ENCODE measurements around the gene CELF1. TPM values are rescaled to one million over a fixed set of nuclear protein-coding genes. Genes with fewer than 3 reads are reported as not detected.

CELF1 gene
- total RNA-seq, 4 donors from 2014 or later: 87.3 to 144 (median 111) TPM

DNA sequence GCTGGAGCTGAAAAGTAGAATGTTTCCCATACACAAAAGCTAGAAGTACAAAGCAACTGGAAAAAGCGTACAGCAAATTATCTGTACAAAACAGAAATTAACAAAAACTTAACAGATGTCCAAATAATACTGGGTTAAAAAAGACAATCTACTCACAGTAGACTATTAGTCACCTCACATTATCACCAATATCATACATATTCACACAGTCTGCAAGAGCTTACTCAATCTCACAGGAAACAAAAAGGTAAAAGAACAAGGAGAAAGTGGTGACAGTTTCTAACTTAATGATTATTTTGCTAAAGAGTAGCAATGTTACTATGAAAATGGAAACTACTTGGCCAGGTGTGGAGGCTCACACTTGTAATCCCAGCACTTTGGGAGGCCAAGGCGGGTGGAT, 11.9 kb downstream of the CELF1 start:
- 95 to 96% methylated on average over 2 of the region's 2 CpGs for WGBS, 2 donors
- no peak for TF ChIP-seq POLR2A (IDR thresholded peaks at IDR 0.05)
- TF ChIP-seq CTCF (IDR thresholded peaks at IDR 0.05): no peak
- intact Hi-C loops (cut with DNase I): no loop called here
- Histone ChIP-seq H3K4me1 (peaks cover 35 to 38% of the 10 kb centered on the region in 2 donors), H3K4me3 (replicated peaks in 1 of 3) (no peak overlapping the region), H3K27ac (no peak overlapping the region), H3K27me3 (no peaks in the 10 kb centered on the region), H3K9me3 (no peaks in the 10 kb centered on the region), H3K36me3 (no peaks in the 10 kb centered on the region)
- no peak for DNase-seq

DNA sequence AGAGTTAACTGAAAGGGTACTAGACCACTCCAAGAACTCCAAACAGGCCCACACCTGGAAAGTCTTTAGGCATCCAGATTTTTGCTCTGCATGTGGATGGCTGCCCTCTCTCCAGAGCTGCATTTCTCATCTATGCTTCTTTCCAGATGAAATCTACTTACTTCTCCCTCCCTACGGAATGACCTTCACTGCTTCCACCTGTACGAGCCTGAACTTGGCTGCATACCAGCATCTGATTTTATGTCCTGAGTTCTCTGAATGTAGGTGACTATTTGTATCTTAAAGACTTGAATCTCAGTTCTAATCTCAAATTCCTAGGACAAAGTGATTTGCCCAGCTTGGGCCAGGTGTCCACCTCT, 13.3 kb downstream of the CELF1 start:
- no peak for DNase-seq
- Histone ChIP-seq H3K9me3 (no peaks in the 10 kb centered on the region), H3K36me3 (no peaks in the 10 kb centered on the region), H3K27me3 (no peaks in the 10 kb centered on the region), H3K4me1 (peaks cover 35 to 38% of the 10 kb centered on the region in 2 donors), H3K4me3 (replicated peaks in 1 of 3) (no peak overlapping the region), H3K27ac (peak overlapping the region in 2 of 3 donors; percentile 19 to 54)
- TF ChIP-seq POLR2A (IDR thresholded peaks at IDR 0.05): no peak
- TF ChIP-seq CTCF (IDR thresholded peaks at IDR 0.05): no peak
- WGBS, 2 donors: 33 to 35% methylated on average over 2 of the region's 2 CpGs
- intact Hi-C loops (cut with DNase I): no loop called here

DNA sequence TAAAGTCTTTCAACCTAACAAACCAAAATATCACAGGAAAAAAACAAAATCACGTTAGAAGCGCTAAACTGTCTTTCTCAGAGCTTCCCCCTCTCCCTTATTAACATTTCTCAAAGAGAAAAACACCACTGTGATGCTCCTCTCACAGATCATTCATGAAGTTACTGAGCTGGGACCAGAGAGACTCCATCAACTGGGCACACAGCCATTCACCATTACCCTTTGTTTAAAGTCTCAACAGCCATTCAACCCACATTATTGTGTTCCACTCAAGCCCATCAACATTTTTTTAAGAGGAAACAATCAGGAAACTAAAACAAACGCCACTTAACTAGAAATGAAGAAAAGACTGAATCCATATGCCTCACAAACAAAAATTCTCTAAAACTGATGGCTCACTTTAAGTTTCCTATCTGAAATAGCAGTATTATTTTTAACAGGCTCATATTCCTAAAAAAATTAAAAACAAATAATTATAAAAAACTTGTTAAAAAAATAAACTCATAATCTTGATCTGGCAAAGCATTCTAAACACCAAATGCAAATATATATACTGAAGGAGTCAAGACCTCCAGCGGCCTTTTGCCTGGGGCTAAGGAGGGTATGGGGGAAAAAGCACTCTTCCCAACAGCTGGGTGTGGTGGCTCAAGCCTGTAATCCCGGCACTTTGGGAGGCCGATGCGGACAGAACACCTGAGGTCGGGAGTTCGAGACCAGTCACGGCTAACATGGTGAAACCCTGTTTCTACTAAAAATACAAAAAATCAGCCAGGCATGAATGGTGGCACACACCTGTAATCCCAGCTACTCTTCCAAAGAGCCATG, 14.0 kb downstream of the CELF1 start:
- peaks cover 35 to 43% of the 10 kb centered on the region in 2 donors for H3K4me1 ChIP-seq
- intact Hi-C loops (cut with DNase I): no loop called here
- no peak overlapping the region for H3K4me3 ChIP-seq (replicated peaks in 1 of 3)
- H3K27me3 ChIP-seq: no peaks in the 10 kb centered on the region
- peak overlapping the region in 2 of 3 donors; percentile 19 to 54 for H3K27ac ChIP-seq
- H3K36me3 ChIP-seq: no peaks in the 10 kb centered on the region
- peak; percentile 48 to 57 for DNase-seq
- H3K9me3 ChIP-seq: no peaks in the 10 kb centered on the region
- 38 to 46% methylated on average over 10 of the region's 10 CpGs for WGBS, 2 donors
- TF ChIP-seq CTCF (IDR thresholded peaks at IDR 0.05) (no peak), POLR2A (IDR thresholded peaks at IDR 0.05) (no peak)

- no peak overlapping the region for H3K27ac ChIP-seq
- no peaks in the 10 kb centered on the region for H3K36me3 ChIP-seq
- no peak overlapping the region for H3K4me3 ChIP-seq (replicated peaks in 1 of 3)
- intact Hi-C loops (cut with DNase I): no loop called here
- DNase-seq: no peak
- no peaks in the 10 kb centered on the region for H3K9me3 ChIP-seq
- TF ChIP-seq POLR2A (IDR thresholded peaks at IDR 0.05) (no peak), CTCF (IDR thresholded peaks at IDR 0.05) (no peak)
- 55 to 63% methylated on average over 3 of the region's 3 CpGs for WGBS, 2 donors
- peaks cover 40 to 64% of the 10 kb centered on the region in 2 donors for H3K4me1 ChIP-seq
- no peaks in the 10 kb centered on the region for H3K27me3 ChIP-seq
Observed at GRCh38 chr11:47536915-47537314, 16.0 kb downstream of the CELF1 start.

DNA sequence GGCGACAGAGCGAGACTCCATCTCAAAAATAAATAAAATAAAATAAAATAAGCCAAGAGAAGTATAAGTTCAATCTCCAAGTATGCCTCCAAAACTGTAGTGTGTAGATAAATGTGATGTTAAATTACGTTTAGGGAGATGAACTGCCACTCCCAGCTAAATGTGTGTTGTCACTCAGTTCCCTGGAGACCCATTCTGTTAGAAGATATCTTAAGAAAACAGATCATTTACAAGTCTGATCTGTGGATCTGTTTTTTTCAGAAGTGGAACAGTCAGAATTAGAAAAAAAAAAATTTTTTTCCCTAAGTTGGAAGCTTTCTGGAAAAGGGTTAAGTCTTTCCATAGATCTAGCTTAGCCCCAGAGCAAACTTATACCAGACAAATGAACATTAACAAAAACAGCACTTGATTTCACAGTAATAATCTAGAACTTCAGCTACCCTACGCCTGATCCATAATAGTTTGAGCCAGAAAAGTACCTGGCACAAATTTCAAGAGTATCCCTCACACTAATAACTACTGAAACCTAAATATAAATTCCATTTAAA, 18.2 kb downstream of the CELF1 start:
- no peaks in the 10 kb centered on the region for H3K27me3 ChIP-seq
- DNase-seq: no peak

More for the DNA sequence above, 18.2 kb downstream of the CELF1 start:
- no peaks in the 10 kb centered on the region for H3K9me3 ChIP-seq
- 88 to 94% methylated on average over 4 of the region's 4 CpGs for WGBS, 2 donors
- H3K27ac ChIP-seq: no peak overlapping the region
- no peak for TF ChIP-seq POLR2A (IDR thresholded peaks at IDR 0.05)
- TF ChIP-seq CTCF (IDR thresholded peaks at IDR 0.05): no peak
- peaks cover 33 to 58% of the 10 kb centered on the region in 2 donors for H3K4me1 ChIP-seq
- no peaks in the 10 kb centered on the region for H3K36me3 ChIP-seq
- H3K4me3 ChIP-seq (replicated peaks in 1 of 3): no peak overlapping the region
- intact Hi-C loops (cut with DNase I): no loop called here

Measured in thyroid gland (tissue), 4 donors.